ENCODE data around the gene PRR15L. TPM values are rescaled to one million over a fixed set of nuclear protein-coding genes. Genes with fewer than 3 reads are reported as not detected.
"Not testable (repeated sequence)": the region's sequence is repeated elsewhere in the genome, so short reads cannot be mapped to it uniquely, and the experiment has no call there.

Gene PRR15L
- polyA plus RNA-seq, 5 donors, result 31.5 to 44.8 (median 39.9) TPM

DNA sequence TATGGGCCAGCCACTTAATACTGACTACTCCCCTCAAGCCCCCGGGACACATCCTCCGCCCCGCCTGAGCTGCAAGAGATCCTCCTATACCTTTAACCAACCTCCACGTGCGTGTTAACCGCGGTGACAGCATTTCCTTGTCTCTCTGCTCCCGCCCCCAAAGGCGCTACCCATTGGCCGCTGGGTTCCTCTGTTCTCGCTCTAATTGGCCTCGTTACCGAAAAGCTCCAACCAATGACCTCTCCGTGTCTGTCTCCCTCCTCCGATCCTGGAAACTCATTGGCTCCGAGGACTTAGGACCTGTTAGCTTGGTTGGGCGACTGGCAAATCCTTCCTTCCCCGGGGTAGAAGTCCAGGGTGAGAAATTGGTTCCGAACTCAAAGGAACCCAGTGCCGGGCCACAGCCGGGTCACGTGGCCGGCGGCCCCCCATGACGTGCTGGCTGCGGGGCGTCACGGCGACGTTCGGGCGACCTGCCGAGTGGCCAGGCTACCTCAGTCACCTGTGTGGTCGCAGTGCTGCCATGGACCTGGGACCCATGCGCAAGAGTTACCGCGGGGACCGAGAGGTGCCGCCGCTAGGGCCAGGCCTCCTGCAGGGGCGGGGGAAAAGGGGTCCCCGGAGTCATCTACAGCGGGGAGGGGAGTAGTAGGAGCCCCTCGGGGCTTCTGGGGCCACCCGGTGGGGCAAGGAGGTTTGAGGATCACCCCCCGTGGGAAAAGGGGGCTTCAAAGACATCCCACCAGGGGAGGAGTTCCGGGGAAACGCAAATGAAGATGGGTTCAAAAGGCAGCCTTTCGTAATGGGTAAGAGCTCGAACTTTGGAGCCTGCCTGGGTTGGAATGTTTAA is 16.2 kb downstream of the PRR15L start, which contains the start of gene PNPO:
Gene PNPO (plus strand): TSS at position 326 of the 850 bp plus-strand sequence. CDS start 105 bp downstream, at position 431.
- peak; percentile 85 to 89 for DNase-seq

DNA sequence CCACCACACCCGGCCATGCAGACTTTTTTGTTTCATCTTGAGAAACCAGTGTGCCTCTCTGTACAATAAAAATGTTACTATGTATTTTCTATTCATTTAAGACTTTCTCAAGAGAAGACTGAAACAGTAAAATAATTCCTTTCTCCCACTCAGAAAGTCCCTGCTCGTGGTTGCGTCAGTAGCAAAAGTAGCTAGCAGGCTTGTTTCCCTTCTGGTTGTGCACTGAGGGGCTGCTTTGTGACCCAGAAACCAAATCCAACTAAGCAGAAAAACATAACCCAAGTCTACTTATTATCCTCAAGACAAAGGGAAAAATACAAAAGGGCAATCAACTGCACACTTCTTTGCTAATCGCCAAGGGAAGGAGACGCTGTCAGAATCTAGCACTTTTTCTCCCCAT is 19.7 kb downstream of the PRR15L start:
- no peak for DNase-seq

DNA sequence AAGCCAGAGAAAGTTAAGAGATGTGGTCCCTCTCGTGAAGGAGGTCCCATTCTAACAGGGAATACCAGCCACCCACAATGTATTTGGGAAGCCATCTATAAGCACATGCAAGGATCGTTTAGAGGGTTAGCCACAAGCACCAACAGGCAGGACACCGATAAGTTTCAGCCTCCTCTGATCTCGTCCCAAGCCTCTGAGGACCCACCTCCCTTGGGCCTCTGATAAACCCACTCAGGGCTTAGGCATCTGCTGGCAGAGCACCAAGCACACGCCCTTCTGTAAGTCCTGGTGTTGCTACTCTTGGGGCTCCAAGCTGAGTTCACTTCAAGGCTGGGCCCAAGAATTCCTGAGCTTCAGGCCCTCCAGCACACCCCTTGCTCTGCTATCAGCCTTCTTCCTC is 21.7 kb downstream of the PRR15L start:
- DNase-seq, result no peak

DNA sequence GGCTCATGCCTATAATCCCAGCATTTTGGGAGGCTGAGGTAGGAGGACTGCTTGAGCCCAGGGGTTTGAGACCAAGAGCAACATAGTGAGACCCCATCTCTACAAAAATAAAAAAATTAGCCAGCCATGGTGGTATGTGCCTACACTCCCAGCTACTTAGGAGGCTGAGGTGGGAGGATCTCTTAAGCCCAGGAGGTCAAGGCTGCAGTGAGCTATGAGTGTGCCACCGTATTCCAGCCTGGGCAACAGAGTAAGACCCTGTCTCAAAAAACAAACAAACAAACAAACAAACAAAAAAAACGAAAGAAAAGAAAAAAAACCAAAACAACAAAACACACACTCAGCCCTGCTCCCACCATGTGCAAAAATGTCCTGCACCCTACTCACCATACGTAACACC is 22.2 kb downstream of the PRR15L start:
- DNase-seq, result not testable (repeated sequence)

DNA sequence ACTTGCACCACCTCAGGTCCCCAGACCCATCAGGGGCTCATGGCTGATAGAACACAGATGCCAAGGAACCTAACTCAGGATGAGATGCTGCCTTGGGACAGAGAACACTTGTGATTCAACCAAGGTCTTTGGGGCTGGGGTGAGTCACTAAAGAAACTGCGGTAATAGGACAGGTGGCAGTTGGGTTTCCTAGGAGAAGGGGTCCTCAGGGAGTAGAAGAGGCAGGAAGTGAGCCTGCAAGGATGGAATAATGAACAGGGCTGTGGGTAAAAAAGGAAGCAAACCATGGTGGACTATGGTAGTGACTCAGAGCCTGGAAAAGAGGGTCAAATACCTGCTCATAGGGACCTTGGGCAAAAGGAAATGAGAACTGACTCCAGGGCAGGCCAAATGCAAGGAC is 22.8 kb downstream of the PRR15L start:
- DNase-seq, result no peak

DNA sequence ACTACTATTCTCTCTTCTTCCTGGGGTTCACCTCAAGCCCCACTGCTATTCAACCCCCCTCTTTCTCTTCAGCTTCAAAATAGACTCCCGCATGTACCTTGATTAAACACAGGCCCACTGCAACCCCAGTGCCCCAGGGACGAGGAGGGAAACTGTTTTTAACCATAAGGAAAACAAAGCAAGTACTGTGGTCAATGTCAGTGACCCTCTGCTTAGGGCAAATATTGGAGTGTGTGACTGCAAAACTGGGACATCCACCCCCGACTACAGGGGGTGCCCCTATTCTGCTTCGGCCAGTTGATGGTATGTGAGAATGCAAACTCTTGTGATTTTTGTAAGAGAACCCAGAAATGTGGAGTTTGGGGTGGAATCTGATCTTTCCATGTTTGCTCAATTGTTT is 25.8 kb downstream of the PRR15L start:
- DNase-seq, result no peak

DNA sequence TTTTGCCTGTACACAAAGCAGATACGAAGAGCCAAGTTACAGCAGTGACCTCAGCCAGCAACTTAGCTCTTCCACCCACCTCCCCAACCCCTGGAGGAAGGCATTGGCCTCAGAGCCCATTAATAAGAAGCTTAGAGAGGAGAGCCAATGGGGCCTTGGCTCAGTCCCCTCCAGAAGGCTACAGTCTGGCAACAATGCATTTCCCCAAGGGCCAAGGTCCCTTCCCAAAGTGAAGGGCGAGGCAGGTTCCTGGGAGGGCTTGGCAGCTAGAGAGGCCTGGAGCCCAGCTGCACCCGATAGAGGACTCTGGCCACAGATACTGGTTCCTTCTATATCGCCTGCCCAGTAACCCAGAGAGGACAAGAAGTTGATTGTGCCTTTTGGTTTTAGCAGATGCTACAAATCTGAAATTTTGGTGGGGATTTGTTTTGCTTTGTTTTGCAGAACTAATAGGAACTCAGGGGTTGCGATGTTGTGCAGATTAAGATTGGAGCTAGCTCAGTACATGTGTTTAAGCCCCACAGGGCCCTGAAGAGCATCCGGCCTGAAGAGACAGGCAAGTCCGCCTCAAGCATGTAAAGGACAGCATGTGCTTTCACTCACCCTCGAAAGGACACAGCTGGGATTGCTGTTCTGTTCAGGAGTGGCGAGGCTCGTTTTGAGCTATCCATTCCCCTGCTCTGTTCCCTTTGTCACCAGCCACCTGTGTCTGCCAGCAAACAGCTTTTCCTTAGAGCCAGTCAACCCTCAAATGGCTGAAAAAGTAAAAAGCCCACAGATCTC is 28.3 kb downstream of the PRR15L start:
- no peak for DNase-seq

DNA sequence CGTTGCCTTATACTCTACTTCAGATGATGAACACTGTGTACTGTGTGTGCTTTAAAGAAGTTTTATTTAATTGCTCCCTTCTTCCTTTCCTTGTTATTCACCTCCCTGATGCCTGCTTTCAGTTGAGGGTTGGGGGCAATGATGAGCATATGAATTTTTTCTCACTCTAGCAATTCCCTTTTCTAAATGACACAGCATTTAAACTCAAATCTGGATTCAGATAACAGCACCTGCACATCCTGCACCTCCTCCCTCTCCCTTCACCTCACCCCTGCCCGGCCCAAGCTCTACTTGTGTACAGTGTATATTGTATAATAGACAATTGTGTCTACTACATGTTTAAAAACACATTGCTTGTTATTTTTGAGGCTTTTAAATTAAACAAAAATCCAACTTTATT is 29.3 kb downstream of the PRR15L start:
- DNase-seq, result no peak

DNA sequence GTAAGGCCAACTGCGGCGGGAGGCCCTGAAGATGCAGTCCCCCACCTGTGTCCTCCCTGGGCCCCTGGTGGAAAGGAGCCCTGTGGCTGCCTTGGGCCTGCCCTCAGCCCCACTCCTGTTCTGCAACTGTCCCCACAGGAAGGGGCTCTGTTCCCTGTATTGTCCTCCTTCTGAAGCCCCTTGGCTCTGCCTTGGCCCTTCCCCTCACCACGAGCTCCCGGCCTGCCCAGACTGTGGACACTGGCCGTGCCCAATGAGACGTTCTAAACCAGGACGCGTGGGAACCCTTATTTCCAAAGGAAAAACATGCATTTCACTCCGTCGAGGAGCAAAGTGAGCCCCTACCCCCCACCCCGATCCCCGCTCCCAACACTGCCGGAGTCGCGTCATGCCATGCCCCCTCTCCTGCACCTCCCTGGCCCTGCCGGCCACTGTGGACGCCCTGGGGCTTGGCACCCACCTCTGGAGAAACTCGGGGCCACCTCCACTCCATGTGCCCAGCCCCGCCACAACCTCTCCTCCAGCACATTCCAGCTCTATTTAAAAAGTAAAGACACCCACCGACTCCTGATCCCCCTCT is 29.8 kb downstream of the PRR15L start:
- DNase-seq, result no peak

DNA sequence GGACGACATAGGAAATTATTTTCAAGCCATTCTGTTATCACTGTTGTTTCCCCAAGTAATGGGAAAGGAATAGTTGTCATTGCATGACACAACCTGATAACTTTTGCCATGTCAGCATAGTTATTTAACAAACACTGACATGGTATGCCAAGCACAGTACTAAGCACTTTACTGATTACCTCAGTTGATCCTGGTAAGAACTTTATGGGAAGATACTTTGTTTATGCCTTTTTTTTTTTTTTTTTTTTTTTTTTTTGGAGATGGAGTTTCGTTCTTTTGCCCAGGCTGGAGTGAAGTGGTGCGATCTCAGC is 32.0 kb downstream of the PRR15L start:
- no peak for DNase-seq

DNA sequence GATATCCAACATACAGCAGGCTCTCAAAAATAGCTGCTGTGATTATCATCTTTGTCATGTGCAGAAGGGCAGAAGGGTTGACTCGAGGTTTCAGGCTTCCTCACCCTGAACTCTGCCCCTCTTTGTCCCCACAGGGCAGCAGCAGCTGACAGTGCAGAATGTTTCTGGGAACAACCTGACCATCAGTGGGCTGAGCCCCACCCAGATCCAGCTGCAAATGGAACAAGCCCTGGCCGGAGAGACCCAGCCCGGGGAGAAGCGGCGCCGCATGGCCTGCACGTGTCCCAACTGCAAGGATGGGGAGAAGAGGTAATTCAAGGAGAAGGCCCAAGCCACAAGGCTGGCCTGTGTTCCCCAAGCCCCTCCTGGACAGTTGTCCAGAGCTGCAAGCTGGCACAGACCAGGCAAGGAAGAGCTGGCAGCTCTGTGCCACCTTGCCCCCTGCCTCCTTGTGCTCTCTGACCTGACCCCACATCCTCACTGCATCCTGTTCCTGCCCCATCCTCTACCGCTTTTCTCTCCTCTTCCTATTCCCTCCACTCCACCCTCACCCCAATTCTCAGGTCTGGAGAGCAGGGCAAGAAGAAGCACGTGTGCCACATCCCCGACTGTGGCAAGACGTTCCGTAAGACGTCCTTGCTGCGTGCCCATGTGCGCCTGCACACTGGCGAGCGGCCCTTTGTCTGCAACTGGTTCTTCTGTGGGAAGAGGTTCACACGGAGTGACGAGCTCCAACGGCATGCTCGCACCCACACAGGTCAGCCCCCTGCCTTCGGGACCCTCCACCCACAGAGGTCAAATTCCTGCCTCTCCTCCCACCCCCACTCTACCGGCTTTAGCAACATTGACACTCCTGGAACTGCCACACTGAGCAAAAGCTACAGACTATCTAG is 32.7 kb downstream of the PRR15L start:
- DNase-seq, result no peak

DNA sequence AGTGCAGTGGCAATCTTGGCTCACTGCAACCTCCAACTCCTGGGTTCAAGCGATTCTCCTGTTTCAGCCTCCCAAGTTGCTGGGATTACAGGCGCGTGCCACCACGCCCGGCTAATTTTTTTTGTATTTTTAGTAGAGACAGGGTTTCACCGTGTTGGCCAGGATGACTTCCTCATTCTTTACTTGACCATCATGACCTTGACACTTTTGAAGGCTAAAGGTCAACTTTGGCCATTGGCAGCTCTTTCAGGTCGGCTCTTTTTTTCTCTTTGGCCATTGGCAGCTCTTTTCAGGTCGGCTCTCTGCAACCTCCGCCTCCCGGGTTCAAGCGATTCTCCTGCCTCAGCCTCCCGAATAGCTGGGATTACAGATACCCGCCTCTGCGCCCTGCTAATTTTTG is 37.8 kb downstream of the PRR15L start:
- not testable (repeated sequence) for DNase-seq

DNA sequence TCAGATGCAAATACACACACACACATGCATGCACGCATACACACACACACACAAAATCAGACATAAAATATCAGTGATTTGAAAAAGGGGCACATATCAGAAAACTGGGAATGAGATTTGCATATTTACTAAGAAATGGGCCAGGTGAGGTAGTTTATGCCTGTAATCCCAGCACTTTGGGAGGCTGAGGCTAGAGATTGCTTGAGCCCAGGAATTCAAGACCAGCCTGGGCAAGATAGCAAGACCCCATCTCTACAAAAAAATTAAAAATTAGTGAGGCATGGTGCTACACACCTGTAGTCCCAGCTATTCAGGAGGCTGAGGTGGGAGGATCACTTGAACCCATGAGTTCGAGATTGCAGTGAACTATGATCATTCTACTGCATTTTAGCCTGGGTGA is 38.7 kb downstream of the PRR15L start:
- DNase-seq, result no peak

DNA sequence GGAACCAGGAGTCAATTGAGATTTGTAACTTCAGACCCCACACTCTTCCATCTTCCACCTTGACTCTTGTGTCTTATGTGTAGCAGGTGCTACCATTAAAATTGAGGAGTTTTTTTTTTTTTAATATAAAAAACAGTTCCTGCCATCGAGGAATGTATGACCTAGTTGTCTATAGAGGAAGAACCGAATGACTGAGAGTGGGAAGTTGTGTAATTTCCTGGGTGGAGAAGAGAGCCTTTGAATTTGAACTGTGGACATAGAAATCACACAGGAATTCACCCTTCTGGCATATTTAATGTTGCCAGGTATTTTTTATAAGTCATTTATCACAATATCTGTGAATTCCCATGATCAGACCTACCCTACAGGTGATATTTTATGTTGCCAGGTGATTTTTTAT is 39.7 kb downstream of the PRR15L start:
- DNase-seq, result no peak

DNA sequence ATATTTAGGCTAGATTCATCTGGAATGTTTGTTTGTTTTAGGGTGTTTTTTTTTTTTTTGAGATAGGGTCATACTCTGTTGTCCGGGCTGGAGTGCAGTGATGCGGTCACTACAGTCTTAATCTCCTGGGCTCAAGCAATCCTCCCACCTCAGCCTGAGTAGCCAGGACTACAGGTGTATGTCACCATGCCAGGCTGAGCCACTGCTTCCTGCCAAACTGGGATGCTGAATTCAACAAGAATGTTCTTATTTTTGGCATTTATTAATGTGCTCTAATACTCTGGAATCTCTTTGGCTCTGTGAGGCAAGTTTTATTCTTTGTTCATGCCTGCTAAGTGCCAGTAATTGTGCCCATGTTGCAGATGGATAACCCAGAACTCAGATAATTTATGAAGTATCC is 40.1 kb downstream of the PRR15L start:
- DNase-seq, result no peak

DNA sequence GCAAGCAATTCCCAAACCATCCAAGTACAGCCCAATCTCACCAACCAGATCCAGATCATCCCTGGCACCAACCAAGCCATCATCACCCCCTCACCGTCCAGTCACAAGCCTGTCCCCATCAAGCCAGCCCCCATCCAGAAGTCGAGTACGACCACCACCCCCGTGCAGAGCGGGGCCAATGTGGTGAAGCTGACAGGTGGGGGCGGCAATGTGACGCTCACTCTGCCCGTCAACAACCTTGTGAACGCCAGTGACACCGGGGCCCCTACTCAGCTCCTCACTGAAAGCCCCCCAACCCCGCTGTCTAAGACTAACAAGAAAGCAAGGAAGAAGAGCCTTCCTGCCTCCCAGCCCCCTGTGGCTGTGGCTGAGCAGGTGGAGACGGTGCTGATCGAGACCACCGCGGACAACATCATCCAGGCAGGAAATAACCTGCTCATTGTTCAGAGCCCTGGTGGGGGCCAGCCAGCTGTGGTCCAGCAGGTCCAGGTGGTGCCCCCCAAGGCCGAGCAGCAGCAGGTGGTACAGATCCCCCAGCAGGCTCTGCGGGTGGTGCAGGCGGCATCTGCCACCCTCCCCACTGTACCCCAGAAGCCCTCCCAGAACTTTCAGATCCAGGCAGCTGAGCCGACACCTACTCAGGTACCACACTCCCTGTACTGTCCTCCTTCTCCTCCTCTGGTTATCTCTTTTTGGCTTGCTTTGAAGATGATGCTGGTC is 41.0 kb downstream of the PRR15L start:
- no peak for DNase-seq

DNA sequence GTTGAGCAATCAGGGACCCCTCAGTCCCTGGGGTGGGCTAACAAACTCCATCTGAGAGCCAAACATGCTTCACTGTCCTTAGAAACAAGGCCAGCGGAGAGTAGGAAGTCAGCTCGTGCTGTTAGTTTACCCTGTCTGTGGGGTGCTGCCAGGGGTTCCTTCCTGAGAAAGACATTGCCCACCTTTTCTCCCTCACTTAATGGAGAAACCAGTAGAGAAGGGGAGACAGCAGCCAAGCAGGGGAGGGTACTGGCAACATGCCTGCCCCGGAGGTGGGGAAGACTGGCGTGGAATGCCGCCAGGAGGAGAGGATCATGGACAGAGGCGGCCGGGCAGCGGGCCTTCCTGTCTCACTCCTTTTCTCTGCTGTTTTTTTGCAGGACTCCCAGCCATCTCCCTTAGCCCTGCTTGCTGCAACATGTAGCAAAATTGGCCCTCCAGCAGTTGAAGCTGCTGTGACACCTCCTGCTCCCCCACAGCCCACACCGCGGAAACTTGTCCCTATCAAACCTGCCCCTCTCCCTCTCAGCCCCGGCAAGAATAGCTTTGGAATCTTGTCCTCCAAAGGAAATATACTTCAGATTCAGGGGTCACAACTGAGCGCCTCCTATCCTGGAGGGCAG is 41.8 kb downstream of the PRR15L start:
- no peak for DNase-seq

DNA sequence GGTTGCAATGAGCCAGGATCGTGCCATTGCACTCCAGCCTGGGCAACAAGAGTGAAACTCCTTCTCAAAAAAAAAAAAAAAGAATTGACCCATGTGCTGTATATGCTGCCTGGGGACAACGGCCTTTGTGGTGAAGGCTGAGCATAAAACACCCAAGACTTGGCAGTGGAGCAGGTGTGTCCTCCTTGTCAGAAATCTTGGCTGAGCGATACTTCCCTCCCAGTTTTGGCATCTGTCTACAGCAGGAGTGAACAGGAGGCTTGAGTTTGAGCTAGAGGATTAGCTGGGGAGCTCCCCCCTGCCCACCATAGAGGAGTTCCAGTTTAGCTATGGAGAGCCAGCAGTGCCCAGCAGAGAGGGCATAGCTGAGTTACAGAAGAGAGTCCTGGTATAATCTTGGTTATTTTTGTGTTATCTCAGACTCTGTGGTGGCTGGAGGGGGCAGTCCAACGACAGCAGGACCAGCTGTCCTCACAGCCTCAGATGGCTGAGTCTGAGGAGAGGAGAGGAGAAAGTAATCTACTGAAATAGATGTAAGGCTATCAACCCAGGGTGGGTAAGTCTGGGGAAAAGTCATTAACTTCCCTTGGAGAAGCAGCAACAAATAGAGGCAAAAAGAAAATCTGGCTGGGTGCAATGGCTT is 43.3 kb downstream of the PRR15L start:
- no peak for DNase-seq

DNA sequence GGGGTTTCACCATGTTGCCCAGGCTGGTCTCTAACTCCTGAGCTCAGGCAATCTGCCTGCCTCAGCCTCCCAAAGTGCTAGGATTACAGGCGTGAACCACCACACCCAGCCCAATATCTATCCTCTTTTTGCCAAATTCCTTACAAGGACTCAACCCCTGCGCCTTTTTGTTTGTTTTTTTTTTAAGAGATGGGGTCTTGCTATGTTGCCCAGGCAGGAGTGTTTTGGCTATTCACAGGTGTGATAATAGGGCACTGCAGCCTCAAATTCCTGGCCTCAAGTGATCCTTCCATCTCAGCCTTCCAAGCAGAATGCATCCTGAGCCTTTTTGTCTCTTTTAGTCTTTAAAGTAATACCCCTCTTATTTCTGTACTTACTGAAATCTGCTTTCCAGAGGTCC is 44.6 kb downstream of the PRR15L start:
- DNase-seq, result no peak

DNA sequence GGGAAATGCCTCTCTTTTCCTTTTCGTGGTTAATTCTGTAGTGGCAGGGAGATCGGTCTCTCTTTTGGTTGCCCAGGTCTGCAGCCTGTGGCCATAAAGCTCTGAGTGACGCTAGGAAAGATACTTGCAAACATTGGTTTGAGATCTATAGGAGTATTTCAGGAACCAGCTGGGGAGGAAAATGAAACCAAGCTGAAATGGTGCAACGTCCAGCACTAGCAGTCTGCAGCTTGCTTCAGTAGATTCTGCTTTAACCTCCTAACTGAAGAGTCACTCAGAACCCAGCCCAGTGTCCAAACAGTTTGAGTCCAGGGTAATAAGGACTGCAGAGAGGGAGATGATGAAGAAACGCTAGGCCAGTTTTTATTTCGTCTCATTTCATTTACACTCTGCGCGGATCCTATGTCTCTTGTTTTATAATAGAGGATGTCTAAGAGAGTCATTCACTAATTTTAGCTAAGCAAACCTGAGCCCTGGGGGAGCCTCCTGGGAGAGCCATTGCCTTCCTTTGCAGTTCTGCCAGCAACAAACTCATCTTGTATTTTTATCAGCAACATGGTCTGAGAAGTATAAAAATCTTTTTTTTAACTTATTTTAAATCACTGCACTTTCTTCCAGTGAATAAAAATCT is 49.6 kb downstream of the PRR15L start:
- DNase-seq, result no peak
